Measurements from ENCODE around the gene EIF3F. TPM values are rescaled to one million over a fixed set of nuclear protein-coding genes. Genes with fewer than 3 reads are reported as not detected.

The EIF3F gene
- total and polyA plus RNA-seq, 10 of the 15 experiments (the other 5 are each of a cell fraction or from before 2014, with no cell fraction given): 81.3 to 461 (median 213) TPM

DNA sequence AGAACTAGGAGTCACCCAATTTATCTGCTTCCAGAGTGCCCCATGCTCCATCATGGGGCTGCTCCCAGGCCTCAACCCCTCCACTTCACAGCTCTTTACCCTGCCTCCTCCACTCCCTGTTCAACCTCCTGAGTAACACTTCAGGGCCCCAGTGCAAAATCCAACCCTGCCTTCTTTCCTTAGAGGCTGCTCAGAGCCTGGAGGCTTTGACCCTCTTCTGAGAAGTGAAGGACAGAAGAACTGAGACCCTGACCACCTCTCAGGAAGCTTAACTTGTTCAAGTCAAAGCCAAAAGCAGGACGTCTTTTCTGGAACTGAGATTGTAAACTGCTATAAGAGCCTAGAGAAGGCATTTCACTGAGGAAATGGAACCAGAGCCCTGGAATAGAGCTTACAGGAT is 15.5 kb downstream of the EIF3F start:
- CTCF ChIA-PET: interaction anchor here (0.9 to 6.7 kb wide), 2 partner anchors 31 to 96 kb away, joined by 3 to 94 read pairs; no protein-coding TSS in a partner anchor
- no TSS peak for BruUV-seq (replicated peaks)
- Histone ChIP-seq H3K27ac (ENCODE audit: control insufficient read depth, insufficient read depth) (no peak overlapping the region), H3K27me3 (replicated peaks in 1 of 2; ENCODE audit: control insufficient read depth in 2 of 2, insufficient read depth in 2 of 2, low read length in 1 of 2) (no peaks in the 10 kb centered on the region), H3K4me2 (ENCODE audit: control insufficient read depth, insufficient read depth) (no peak overlapping the region), H3K4me3 (no peak overlapping the region), H4K20me1 (ENCODE audit: control insufficient read depth, insufficient read depth) (no peaks in the 10 kb centered on the region), H3K4me1 (ENCODE audit: control insufficient read depth, insufficient read depth, low read length) (no peaks in the 10 kb centered on the region), H3K9ac (ENCODE audit: control insufficient read depth, insufficient read depth, low read length) (no peak overlapping the region), H3K36me3 (ENCODE audit: control insufficient read depth in 2 of 2, insufficient read depth in 2 of 2, low read length in 1 of 2) (peaks cover 4 to 5% of the 10 kb centered on the region in 2 experiments; a peak in 3 of 4 replicates), H2AFZ (ENCODE audit: control insufficient read depth, low read depth, low read length) (no peak overlapping the region), H3K79me2 (ENCODE audit: control insufficient read depth, insufficient read depth, low read length) (no peaks in the 10 kb centered on the region), H3K9me3 (replicated peaks; ENCODE audit: control insufficient read depth, insufficient read depth, low read length) (no peaks in the 10 kb centered on the region)
- 42% methylated on average over 1 of the region's 1 CpG for WGBS (ENCODE audit: insufficient coverage, insufficient replicate concordance, low lambda C conversion rate, missing lambda C conversion rate)
- RAD21 ChIA-PET (ENCODE audit: unreplicated experiment): interaction anchor here (1.7 kb wide), 1 partner anchor 112 kb away, joined by 3 read pairs; no protein-coding TSS in a partner anchor
- in situ Hi-C loops (cut with MboI) (no loop called here), intact Hi-C loops (cut with micrococcal nuclease; ENCODE audit: unreplicated experiment) (no loop called here)
- SMC1A ChIA-PET (ENCODE audit: uncharacterized antibody, unreplicated experiment): no interaction called here
- FAIRE-seq (no peak), DNase-seq (ENCODE audit: low read depth, low spot score) (no peak), ATAC-seq (no peak)
- POLR2A ChIA-PET: no interaction called here
- no peak for TF ChIP-seq TAF1 (IDR thresholded peaks at IDR 0.05; ENCODE audit: borderline replicate concordance, low read depth, low read length)
- TF ChIP-seq, protein P1, sequence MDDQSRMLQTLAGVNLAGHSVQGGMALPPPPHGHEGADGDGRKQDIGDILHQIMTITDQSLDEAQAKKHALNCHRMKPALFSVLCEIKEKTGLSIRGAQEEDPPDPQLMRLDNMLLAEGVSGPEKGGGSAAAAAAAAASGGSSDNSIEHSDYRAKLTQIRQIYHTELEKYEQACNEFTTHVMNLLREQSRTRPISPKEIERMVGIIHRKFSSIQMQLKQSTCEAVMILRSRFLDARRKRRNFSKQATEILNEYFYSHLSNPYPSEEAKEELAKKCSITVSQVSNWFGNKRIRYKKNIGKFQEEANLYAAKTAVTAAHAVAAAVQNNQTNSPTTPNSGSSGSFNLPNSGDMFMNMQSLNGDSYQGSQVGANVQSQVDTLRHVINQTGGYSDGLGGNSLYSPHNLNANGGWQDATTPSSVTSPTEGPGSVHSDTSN (IDR thresholded peaks at IDR 0.05; ENCODE audit: insufficient replicate concordance, low read depth, low read length): no peak
- no peak for TF ChIP-seq ZZZ3 (IDR thresholded peaks at IDR 0.05; ENCODE audit: control insufficient read depth, insufficient read length, low read depth)
- TF ChIP-seq MXI1 (IDR thresholded peaks at IDR 0.05; ENCODE audit: low read depth, low read length): no peak
- TF ChIP-seq NRF1 (conservative IDR thresholded peaks at IDR 0.05; ENCODE audit: low read depth, low read length): no peak
- TF ChIP-seq PML (IDR thresholded peaks at IDR 0.05; ENCODE audit: low read length): no peak
- no peak for TF ChIP-seq CEBPB (IDR thresholded peaks at IDR 0.05; ENCODE audit: borderline replicate concordance in 1 of 2, low read depth in 2 of 2, low read length in 2 of 2)
- TF ChIP-seq, protein P2, sequence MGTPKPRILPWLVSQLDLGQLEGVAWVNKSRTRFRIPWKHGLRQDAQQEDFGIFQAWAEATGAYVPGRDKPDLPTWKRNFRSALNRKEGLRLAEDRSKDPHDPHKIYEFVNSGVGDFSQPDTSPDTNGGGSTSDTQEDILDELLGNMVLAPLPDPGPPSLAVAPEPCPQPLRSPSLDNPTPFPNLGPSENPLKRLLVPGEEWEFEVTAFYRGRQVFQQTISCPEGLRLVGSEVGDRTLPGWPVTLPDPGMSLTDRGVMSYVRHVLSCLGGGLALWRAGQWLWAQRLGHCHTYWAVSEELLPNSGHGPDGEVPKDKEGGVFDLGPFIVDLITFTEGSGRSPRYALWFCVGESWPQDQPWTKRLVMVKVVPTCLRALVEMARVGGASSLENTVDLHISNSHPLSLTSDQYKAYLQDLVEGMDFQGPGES (IDR thresholded peaks at IDR 0.05): no peak
- no peak for TF ChIP-seq EED (IDR thresholded peaks at IDR 0.05; ENCODE audit: low read depth)
- TF ChIP-seq, protein P3, sequence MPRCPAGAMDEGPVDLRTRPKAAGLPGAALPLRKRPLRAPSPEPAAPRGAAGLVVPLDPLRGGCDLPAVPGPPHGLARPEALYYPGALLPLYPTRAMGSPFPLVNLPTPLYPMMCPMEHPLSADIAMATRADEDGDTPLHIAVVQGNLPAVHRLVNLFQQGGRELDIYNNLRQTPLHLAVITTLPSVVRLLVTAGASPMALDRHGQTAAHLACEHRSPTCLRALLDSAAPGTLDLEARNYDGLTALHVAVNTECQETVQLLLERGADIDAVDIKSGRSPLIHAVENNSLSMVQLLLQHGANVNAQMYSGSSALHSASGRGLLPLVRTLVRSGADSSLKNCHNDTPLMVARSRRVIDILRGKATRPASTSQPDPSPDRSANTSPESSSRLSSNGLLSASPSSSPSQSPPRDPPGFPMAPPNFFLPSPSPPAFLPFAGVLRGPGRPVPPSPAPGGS (IDR thresholded peaks at IDR 0.05; ENCODE audit: borderline replicate concordance, insufficient read depth, low read depth, low read length, poor library complexity, severe bottlenecking): no peak
- no peak for TF ChIP-seq RELA (IDR thresholded peaks at IDR 0.05; ENCODE audit: borderline replicate concordance, partially characterized antibody)
- TF ChIP-seq, protein P4, sequence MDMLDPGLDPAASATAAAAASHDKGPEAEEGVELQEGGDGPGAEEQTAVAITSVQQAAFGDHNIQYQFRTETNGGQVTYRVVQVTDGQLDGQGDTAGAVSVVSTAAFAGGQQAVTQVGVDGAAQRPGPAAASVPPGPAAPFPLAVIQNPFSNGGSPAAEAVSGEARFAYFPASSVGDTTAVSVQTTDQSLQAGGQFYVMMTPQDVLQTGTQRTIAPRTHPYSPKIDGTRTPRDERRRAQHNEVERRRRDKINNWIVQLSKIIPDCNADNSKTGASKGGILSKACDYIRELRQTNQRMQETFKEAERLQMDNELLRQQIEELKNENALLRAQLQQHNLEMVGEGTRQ (IDR thresholded peaks at IDR 0.05; ENCODE audit: borderline replicate concordance, low read depth, low read length): no peak
- TF ChIP-seq, protein P5, sequence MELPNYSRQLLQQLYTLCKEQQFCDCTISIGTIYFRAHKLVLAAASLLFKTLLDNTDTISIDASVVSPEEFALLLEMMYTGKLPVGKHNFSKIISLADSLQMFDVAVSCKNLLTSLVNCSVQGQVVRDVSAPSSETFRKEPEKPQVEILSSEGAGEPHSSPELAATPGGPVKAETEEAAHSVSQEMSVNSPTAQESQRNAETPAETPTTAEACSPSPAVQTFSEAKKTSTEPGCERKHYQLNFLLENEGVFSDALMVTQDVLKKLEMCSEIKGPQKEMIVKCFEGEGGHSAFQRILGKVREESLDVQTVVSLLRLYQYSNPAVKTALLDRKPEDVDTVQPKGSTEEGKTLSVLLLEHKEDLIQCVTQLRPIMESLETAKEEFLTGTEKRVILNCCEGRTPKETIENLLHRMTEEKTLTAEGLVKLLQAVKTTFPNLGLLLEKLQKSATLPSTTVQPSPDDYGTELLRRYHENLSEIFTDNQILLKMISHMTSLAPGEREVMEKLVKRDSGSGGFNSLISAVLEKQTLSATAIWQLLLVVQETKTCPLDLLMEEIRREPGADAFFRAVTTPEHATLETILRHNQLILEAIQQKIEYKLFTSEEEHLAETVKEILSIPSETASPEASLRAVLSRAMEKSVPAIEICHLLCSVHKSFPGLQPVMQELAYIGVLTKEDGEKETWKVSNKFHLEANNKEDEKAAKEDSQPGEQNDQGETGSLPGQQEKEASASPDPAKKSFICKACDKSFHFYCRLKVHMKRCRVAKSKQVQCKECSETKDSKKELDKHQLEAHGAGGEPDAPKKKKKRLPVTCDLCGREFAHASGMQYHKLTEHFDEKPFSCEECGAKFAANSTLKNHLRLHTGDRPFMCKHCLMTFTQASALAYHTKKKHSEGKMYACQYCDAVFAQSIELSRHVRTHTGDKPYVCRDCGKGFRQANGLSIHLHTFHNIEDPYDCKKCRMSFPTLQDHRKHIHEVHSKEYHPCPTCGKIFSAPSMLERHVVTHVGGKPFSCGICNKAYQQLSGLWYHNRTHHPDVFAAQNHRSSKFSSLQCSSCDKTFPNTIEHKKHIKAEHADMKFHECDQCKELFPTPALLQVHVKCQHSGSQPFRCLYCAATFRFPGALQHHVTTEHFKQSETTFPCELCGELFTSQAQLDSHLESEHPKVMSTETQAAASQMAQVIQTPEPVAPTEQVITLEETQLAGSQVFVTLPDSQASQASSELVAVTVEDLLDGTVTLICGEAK (IDR thresholded peaks at IDR 0.05; ENCODE audit: borderline replicate concordance): no peak
- TF ChIP-seq BHLHE40 (IDR thresholded peaks at IDR 0.05; ENCODE audit: borderline replicate concordance in 1 of 2, low read depth in 2 of 2, low read length in 1 of 2): no peak
